T-helper 2 cell treated with Interferon-gamma antibody and Interleukin-4, amounts not matched to agents 5 μg/mL and 100 μg/mL, for 36 hours (primary cell): ENCODE measurements around the gene WDFY4.
A peak's percentile ranks its signal among the peaks of the same experiment; 100 is the strongest.

Experiments used
- DNase-seq: peaks from one replicate; pipeline ENCODE4 v3.0.0; 2021; ENCODE audit warnings: low spot score
- H3K27ac Mint-ChIP-seq: one replicate; pipeline ENCODE4 v1.8.0; 2021; ENCODE audit warnings: mild to moderate bottlenecking, mixed read lengths
- H3K27me3 Mint-ChIP-seq: one replicate; pipeline ENCODE4 v1.8.0; 2021; ENCODE audit warnings: low read depth, mixed read lengths
- H3K36me3 Mint-ChIP-seq: one replicate; pipeline ENCODE4 v1.8.0; 2021; ENCODE audit warnings: low read depth, mixed read lengths
- H3K4me1 Mint-ChIP-seq: one replicate; pipeline ENCODE4 v1.8.0; 2021; ENCODE audit warnings: low read depth, mixed read lengths
- H3K4me3 Mint-ChIP-seq: one replicate; pipeline ENCODE4 v1.8.0; 2022; ENCODE audit warnings: mild to moderate bottlenecking, moderate library complexity, mixed read lengths
- H3K9me3 Mint-ChIP-seq: one replicate; pipeline ENCODE4 v1.8.0; 2021; ENCODE audit warnings: mixed read lengths

WDFY4 gene

GRCh38 chr10:48964038-48964437 is 279.4 kb downstream of the WDFY4 start:
- Mint-ChIP-seq H3K36me3 (no peaks in the 10 kb centered on the region), H3K9me3 (no peaks in the 10 kb centered on the region), H3K4me1 (no peaks in the 10 kb centered on the region), H3K27me3 (peaks cover 6% of the 10 kb centered on the region), H3K27ac (no peak overlapping the region), H3K4me3 (no peak overlapping the region)
- DNase-seq: no peak

- no peak for DNase-seq
- Mint-ChIP-seq H3K27ac (no peak overlapping the region), H3K36me3 (no peaks in the 10 kb centered on the region), H3K4me1 (no peaks in the 10 kb centered on the region), H3K27me3 (peaks cover 6% of the 10 kb centered on the region), H3K9me3 (no peaks in the 10 kb centered on the region), H3K4me3 (no peak overlapping the region)
Observed at GRCh38 chr10:48965460-48965859, 280.8 kb downstream of the WDFY4 start.

- Mint-ChIP-seq H3K4me3 (no peak overlapping the region), H3K27ac (no peak overlapping the region), H3K9me3 (no peaks in the 10 kb centered on the region), H3K4me1 (peaks cover 2% of the 10 kb centered on the region), H3K27me3 (peaks cover 3% of the 10 kb centered on the region), H3K36me3 (no peaks in the 10 kb centered on the region)
- DNase-seq: no peak
Observed at GRCh38 chr10:48968036-48968435, 283.4 kb downstream of the WDFY4 start.

GRCh38 chr10:48970046-48970445 is 285.4 kb downstream of the WDFY4 start:
- Mint-ChIP-seq H3K4me3 (no peak overlapping the region), H3K36me3 (no peaks in the 10 kb centered on the region), H3K4me1 (peaks cover 2% of the 10 kb centered on the region), H3K27ac (no peak overlapping the region), H3K9me3 (no peaks in the 10 kb centered on the region), H3K27me3 (peaks cover 3% of the 10 kb centered on the region)
- DNase-seq: no peak

GRCh38 chr10:48970654-48971053 is 286.0 kb downstream of the WDFY4 start:
- Mint-ChIP-seq H3K9me3 (no peaks in the 10 kb centered on the region), H3K36me3 (no peaks in the 10 kb centered on the region)

GRCh38 chr10:48973065-48973464 is 288.4 kb downstream of the WDFY4 start:
- peaks cover 3% of the 10 kb centered on the region for H3K27me3 Mint-ChIP-seq
- peak overlapping the region; percentile 29 for H3K27ac Mint-ChIP-seq
- no peak overlapping the region for H3K4me3 Mint-ChIP-seq
- H3K9me3 Mint-ChIP-seq: no peaks in the 10 kb centered on the region
- H3K36me3 Mint-ChIP-seq: no peaks in the 10 kb centered on the region
- DNase-seq: no peak
- peaks cover 2% of the 10 kb centered on the region for H3K4me1 Mint-ChIP-seq

More at GRCh38 chr10:48970654-48971053, 286.0 kb downstream of the WDFY4 start:
- peaks cover 3% of the 10 kb centered on the region for H3K27me3 Mint-ChIP-seq
- no peak overlapping the region for H3K4me3 Mint-ChIP-seq
- no peak overlapping the region for H3K27ac Mint-ChIP-seq
- peaks cover 2% of the 10 kb centered on the region for H3K4me1 Mint-ChIP-seq
- no peak for DNase-seq

GRCh38 chr10:48974510-48975156 is 290.0 kb downstream of the WDFY4 start:
- Mint-ChIP-seq H3K27ac (no peak overlapping the region), H3K4me3 (no peak overlapping the region), H3K27me3 (peaks cover 3% of the 10 kb centered on the region), H3K4me1 (peaks cover 2% of the 10 kb centered on the region), H3K9me3 (no peaks in the 10 kb centered on the region), H3K36me3 (no peaks in the 10 kb centered on the region)
- no peak for DNase-seq

- Mint-ChIP-seq H3K9me3 (no peaks in the 10 kb centered on the region), H3K4me3 (no peak overlapping the region), H3K36me3 (no peaks in the 10 kb centered on the region), H3K27ac (no peak overlapping the region), H3K27me3 (peaks cover 3% of the 10 kb centered on the region), H3K4me1 (no peaks in the 10 kb centered on the region)
- no peak for DNase-seq
Observed at GRCh38 chr10:48976196-48976595, 291.5 kb downstream of the WDFY4 start.

GRCh38 chr10:48978318-48978717 is 293.6 kb downstream of the WDFY4 start:
- H3K27ac Mint-ChIP-seq: no peak overlapping the region
- no peaks in the 10 kb centered on the region for H3K4me1 Mint-ChIP-seq
- H3K36me3 Mint-ChIP-seq: no peaks in the 10 kb centered on the region

GRCh38 chr10:48981310-48981907 is 296.7 kb downstream of the WDFY4 start:
- Mint-ChIP-seq H3K4me3 (no peak overlapping the region), H3K9me3 (no peaks in the 10 kb centered on the region), H3K4me1 (no peaks in the 10 kb centered on the region), H3K36me3 (no peaks in the 10 kb centered on the region), H3K27ac (no peak overlapping the region), H3K27me3 (no peaks in the 10 kb centered on the region)
- peak; percentile 34 for DNase-seq

More at GRCh38 chr10:48978318-48978717, 293.6 kb downstream of the WDFY4 start:
- DNase-seq: no peak
- no peaks in the 10 kb centered on the region for H3K9me3 Mint-ChIP-seq
- no peaks in the 10 kb centered on the region for H3K27me3 Mint-ChIP-seq
- H3K4me3 Mint-ChIP-seq: no peak overlapping the region

- H3K4me1 Mint-ChIP-seq: no peaks in the 10 kb centered on the region
- no peak overlapping the region for H3K4me3 Mint-ChIP-seq
- H3K9me3 Mint-ChIP-seq: no peaks in the 10 kb centered on the region
- no peaks in the 10 kb centered on the region for H3K27me3 Mint-ChIP-seq
- DNase-seq: no peak
- H3K27ac Mint-ChIP-seq: no peak overlapping the region
- H3K36me3 Mint-ChIP-seq: no peaks in the 10 kb centered on the region
Observed at GRCh38 chr10:48982584-48982983, 297.9 kb downstream of the WDFY4 start.

- H3K4me1 Mint-ChIP-seq: no peaks in the 10 kb centered on the region
- DNase-seq: no peak
- H3K27me3 Mint-ChIP-seq: no peaks in the 10 kb centered on the region
- H3K27ac Mint-ChIP-seq: no peak overlapping the region
- no peaks in the 10 kb centered on the region for H3K9me3 Mint-ChIP-seq
- no peak overlapping the region for H3K4me3 Mint-ChIP-seq
- no peaks in the 10 kb centered on the region for H3K36me3 Mint-ChIP-seq
Observed at GRCh38 chr10:48983648-48984351, 299.1 kb downstream of the WDFY4 start.

- Mint-ChIP-seq H3K36me3 (no peaks in the 10 kb centered on the region), H3K27me3 (no peaks in the 10 kb centered on the region), H3K27ac (no peak overlapping the region), H3K4me3 (no peak overlapping the region), H3K4me1 (no peaks in the 10 kb centered on the region), H3K9me3 (no peaks in the 10 kb centered on the region)
- no peak for DNase-seq
Observed at GRCh38 chr10:48985621-48986158, 301.0 kb downstream of the WDFY4 start.

GRCh38 chr10:48990226-48990625 is 305.6 kb downstream of the WDFY4 start:
- Mint-ChIP-seq H3K36me3 (no peaks in the 10 kb centered on the region), H3K27me3 (no peaks in the 10 kb centered on the region), H3K27ac (no peak overlapping the region), H3K9me3 (no peaks in the 10 kb centered on the region), H3K4me3 (no peak overlapping the region), H3K4me1 (no peaks in the 10 kb centered on the region)
- no peak for DNase-seq
